CD14-positive monocyte (primary cell): ENCODE data around the gene ANKRD13D. TPM values are rescaled to one million over a fixed set of nuclear protein-coding genes. Genes with fewer than 3 reads are reported as not detected.

Source experiments
- DNase-seq, 3 donors: peaks; one replicate each; pipeline ENCODE4 v3.0.0-alpha.2; 2011 to 2022
- H2AFZ ChIP-seq: 2 replicates; pipeline ENCODE4 v1.6.0; 2012; ENCODE audit warnings: mild to moderate bottlenecking, low read depth, low read length, inconsistent platforms; ENCODE audit not compliant: insufficient read depth, poor library complexity, severe bottlenecking
- H3K27ac ChIP-seq, 2 donors: 1 replicate in 1 of 2; 2 replicates in 1 of 2; pipeline ENCODE4 v1.5.1; 2012 to 2013; ENCODE audit warnings: low read length in 2 of 2, control low read depth in 1 of 2, inconsistent platforms in 1 of 2, low read depth in 1 of 2, mild to moderate bottlenecking in 1 of 2
- H3K27me3 ChIP-seq, 2 donors: one replicate each; pipeline versions ENCODE4 v1.6.0 to v1.6.1; 2011 to 2013; ENCODE audit warnings: low read length in 2 of 2; ENCODE audit not compliant: control insufficient read depth in 2 of 2, insufficient read depth in 2 of 2
- H3K36me3 ChIP-seq, 2 donors: replicated peaks in 1 of 2; 1 replicate in 1 of 2; 2 replicates in 1 of 2; pipeline versions ENCODE4 v1.5.1 to v1.6.1; 2012 to 2013; ENCODE audit warnings: low read length in 2 of 2, control low read depth in 1 of 2, inconsistent platforms in 1 of 2, mild to moderate bottlenecking in 1 of 2; ENCODE audit not compliant: insufficient read depth in 2 of 2, control insufficient read depth in 1 of 2
- H3K4me1 ChIP-seq, 2 donors: 1 replicate in 1 of 2; 2 replicates in 1 of 2; pipeline versions ENCODE4 v1.5.1 to v1.6.1; 2012 to 2013; ENCODE audit warnings: low read length in 2 of 2, control low read depth in 1 of 2, inconsistent platforms in 1 of 2, mild to moderate bottlenecking in 1 of 2, moderate library complexity in 1 of 2; ENCODE audit not compliant: insufficient read depth in 2 of 2, control insufficient read depth in 1 of 2
- H3K4me2 ChIP-seq: replicated peaks from 2 replicates; pipeline ENCODE3; 2012; ENCODE audit warnings: low read length, moderate library complexity, mild to moderate bottlenecking; ENCODE audit not compliant: poor library complexity, severe bottlenecking; ENCODE audit errors: extremely low read depth
- H3K4me3 ChIP-seq, 3 experiments: fragments of 200-600 bp in 1 of 3; sonication (generic) in 1 of 3; replicated peaks in 1 of 3; 1 replicate in 2 of 3; 2 replicates in 1 of 3; pipeline ENCODE4 v1.5.1; 2011 to 2013; ENCODE audit warnings: low read length in 3 of 3, mild to moderate bottlenecking in 3 of 3, control low read depth in 2 of 3, low read depth in 2 of 3, inconsistent platforms in 1 of 3, moderate library complexity in 1 of 3
- H3K79me2 ChIP-seq: 2 replicates; pipeline ENCODE4 v1.6.0; 2012; ENCODE audit warnings: mild to moderate bottlenecking, control low read depth, inconsistent platforms, low read length, moderate library complexity; ENCODE audit not compliant: insufficient read depth
- H3K9ac ChIP-seq: 2 replicates; pipeline ENCODE4 v1.6.0; 2017; ENCODE audit warnings: low read length, mild to moderate bottlenecking; ENCODE audit not compliant: insufficient read depth, poor library complexity, severe bottlenecking
- H3K9me3 ChIP-seq, 2 donors: replicated peaks in 1 of 2; 1 replicate in 1 of 2; 2 replicates in 1 of 2; pipeline versions ENCODE4 v1.5.1 to v1.6.1; 2012 to 2013; ENCODE audit warnings: low read length in 2 of 2, control low read depth in 1 of 2; ENCODE audit not compliant: control insufficient read depth in 1 of 2, insufficient read depth in 1 of 2
- H4K20me1 ChIP-seq: 2 replicates; pipeline ENCODE4 v1.6.0; 2012; ENCODE audit warnings: mild to moderate bottlenecking, low read length, control low read depth, moderate library complexity; ENCODE audit not compliant: insufficient read depth
- H3K27ac Mint-ChIP-seq, 7 donors: one replicate each; pipeline ENCODE4 v1.8.0; 2020; ENCODE audit warnings: mild to moderate bottlenecking in 7 of 7, mixed read lengths in 7 of 7, moderate library complexity in 6 of 7, inconsistent platforms in 2 of 7
- H3K27me3 Mint-ChIP-seq, 3 donors: one replicate each; pipeline ENCODE4 v1.8.0; 2021 to 2022; ENCODE audit warnings: low read depth in 3 of 3, mild to moderate bottlenecking in 3 of 3, mixed read lengths in 3 of 3, moderate library complexity in 3 of 3, inconsistent platforms in 1 of 3
- H3K36me3 Mint-ChIP-seq, 2 donors: one replicate each; pipeline ENCODE4 v1.8.0; 2020; ENCODE audit warnings: mixed read lengths in 2 of 2, inconsistent platforms in 1 of 2, mild to moderate bottlenecking in 1 of 2
- H3K4me1 Mint-ChIP-seq: one replicate; pipeline ENCODE4 v1.8.0; 2020; ENCODE audit warnings: mild to moderate bottlenecking, mixed read lengths
- H3K4me3 Mint-ChIP-seq, 2 donors: one replicate each; pipeline ENCODE4 v1.8.0; 2020; ENCODE audit warnings: mild to moderate bottlenecking in 2 of 2, mixed read lengths in 2 of 2, moderate library complexity in 1 of 2
- H3K9me3 Mint-ChIP-seq, 7 donors: one replicate each; pipeline ENCODE4 v1.8.0; 2020 to 2022; ENCODE audit warnings: mixed read lengths in 7 of 7, mild to moderate bottlenecking in 6 of 7, moderate library complexity in 6 of 7, inconsistent platforms in 2 of 7
- WGBS: methylation state at CpG from one replicate; pipeline ENCODE4 v1.1.5; 2013; ENCODE audit warnings: missing lambda C conversion rate; ENCODE audit not compliant: insufficient coverage; 5-methylcytosine and 5-hydroxymethylcytosine counted together
- intact Hi-C, 2 donors: fragments of 100-400 bp; cut with micrococcal nuclease; formaldehyde crosslinking; loops; one replicate each; pipeline versions ENCODE4 v1.15.0 to v1.15.1; 2023
- polyA plus RNA-seq, 3 donors: library from polyadenylated mRNA; depleted of rRNA in 1 of 3; unstranded in 2 of 3; stranded (reverse) in 1 of 3; fragments of 300-500 nt in 2 of 3; fragments of >200 nt in 1 of 3; fragmentation: Illumina TruSeq in 2 of 3; gene quantifications; 1 replicate in 2 of 3; 2 replicates in 1 of 3; pipeline ENCODE4 v1.2.3, GENCODE V29; 2012 to 2021
- TF ChIP-seq, protein P1 (sequence below): fragments of 200-600 bp; IDR thresholded peaks from one replicate; pipeline ENCODE4 v1.8.0; 2022; ENCODE audit warnings: antibody characterized with exemption, mild to moderate bottlenecking

Gene ANKRD13D
- polyA plus RNA-seq, 3 donors, result 9.1 to 389 (median 10.3) TPM

DNA sequence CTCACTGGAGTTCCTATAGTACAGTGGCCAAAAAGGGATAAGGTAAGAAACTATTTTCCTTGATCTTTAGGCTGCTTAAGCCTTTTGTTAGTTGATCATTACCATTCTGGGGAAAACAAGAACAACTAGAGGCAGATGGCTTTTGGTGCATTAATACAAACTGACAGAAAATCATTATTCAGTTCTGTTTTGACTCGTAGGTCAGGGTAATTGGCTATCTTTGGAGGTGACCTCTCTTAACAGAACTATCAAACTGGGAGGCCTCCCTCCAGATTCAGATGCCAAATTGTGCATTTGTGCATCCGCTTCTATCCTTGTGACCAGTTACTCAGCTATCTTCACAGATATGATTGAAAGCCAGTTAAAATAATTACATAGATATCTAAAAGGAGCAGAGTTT lies 46.1 kb upstream of the ANKRD13D start:
- H3K27me3 Mint-ChIP-seq, result peaks cover 0 to 2% (median 1%) of the 10 kb centered on the region in 3 donors
- peak overlapping the region in 3 of 7 donors; percentile 71 to 82 (median 71) for H3K27ac Mint-ChIP-seq
- no peaks in the 10 kb centered on the region for H3K9me3 Mint-ChIP-seq
- Histone ChIP-seq H4K20me1 (peaks cover 95% of the 10 kb centered on the region), H3K4me2 (no peak overlapping the region), H3K79me2 (peaks cover 83% of the 10 kb centered on the region), H3K4me1 (peaks cover 30 to 35% of the 10 kb centered on the region in 2 donors), H3K4me3 (no peak overlapping the region), H3K27me3 (no peaks in the 10 kb centered on the region), H3K27ac (peak overlapping the region in 1 of 2 donors; percentile 60), H3K36me3 (peaks cover 50 to 58% of the 10 kb centered on the region in 2 donors), H2AFZ (no peak overlapping the region), H3K9me3 (no peaks in the 10 kb centered on the region), H3K9ac (no peak overlapping the region)
- no peak overlapping the region for H3K4me3 Mint-ChIP-seq
- TF ChIP-seq, protein P1, sequence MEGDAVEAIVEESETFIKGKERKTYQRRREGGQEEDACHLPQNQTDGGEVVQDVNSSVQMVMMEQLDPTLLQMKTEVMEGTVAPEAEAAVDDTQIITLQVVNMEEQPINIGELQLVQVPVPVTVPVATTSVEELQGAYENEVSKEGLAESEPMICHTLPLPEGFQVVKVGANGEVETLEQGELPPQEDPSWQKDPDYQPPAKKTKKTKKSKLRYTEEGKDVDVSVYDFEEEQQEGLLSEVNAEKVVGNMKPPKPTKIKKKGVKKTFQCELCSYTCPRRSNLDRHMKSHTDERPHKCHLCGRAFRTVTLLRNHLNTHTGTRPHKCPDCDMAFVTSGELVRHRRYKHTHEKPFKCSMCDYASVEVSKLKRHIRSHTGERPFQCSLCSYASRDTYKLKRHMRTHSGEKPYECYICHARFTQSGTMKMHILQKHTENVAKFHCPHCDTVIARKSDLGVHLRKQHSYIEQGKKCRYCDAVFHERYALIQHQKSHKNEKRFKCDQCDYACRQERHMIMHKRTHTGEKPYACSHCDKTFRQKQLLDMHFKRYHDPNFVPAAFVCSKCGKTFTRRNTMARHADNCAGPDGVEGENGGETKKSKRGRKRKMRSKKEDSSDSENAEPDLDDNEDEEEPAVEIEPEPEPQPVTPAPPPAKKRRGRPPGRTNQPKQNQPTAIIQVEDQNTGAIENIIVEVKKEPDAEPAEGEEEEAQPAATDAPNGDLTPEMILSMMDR, result no peak
- H3K36me3 Mint-ChIP-seq, result peaks cover 56 to 72% of the 10 kb centered on the region in 2 donors
- DNase-seq, result no peak
- intact Hi-C loops, result no loop called here
- 80% methylated on average over 1 of the region's 2 CpGs for WGBS
- peaks cover 44% of the 10 kb centered on the region for H3K4me1 Mint-ChIP-seq

DNA sequence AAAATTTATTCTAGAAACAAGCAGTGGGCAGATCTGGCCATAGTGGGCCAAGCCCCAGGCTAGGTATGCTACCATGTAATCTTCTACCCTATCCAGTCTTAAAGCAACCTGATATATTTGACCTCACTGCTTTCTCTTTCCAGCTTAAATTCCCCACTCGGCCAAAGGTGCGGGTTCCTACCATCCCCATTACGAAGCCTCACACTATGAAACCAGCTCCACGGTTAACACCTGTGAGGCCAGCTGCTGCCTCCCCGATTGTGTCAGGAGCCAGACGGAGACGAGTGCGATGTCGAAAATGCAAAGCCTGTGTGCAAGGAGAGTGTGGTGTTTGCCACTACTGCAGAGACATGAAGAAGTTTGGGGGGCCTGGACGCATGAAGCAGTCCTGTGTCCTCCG lies 44.1 kb upstream of the ANKRD13D start:
- no peak overlapping the region for H3K27ac ChIP-seq
- H3K27ac Mint-ChIP-seq, result peak overlapping the region in 3 of 7 donors; percentile 6 to 31 (median 10)
- intact Hi-C loops, result no loop called here

More for the DNA sequence above, 44.1 kb upstream of the ANKRD13D start:
- no peak for DNase-seq
- Histone ChIP-seq H3K9me3 (no peaks in the 10 kb centered on the region), H3K27me3 (no peaks in the 10 kb centered on the region), H3K4me1 (peaks cover 16 to 18% of the 10 kb centered on the region in 2 donors), H4K20me1 (peaks cover 97% of the 10 kb centered on the region), H3K4me2 (no peak overlapping the region), H3K4me3 (no peak overlapping the region), H3K79me2 (peaks cover 76% of the 10 kb centered on the region), H3K9ac (no peak overlapping the region), H3K36me3 (peaks cover 70 to 78% of the 10 kb centered on the region in 2 donors), H2AFZ (no peak overlapping the region)
- no peaks in the 10 kb centered on the region for H3K9me3 Mint-ChIP-seq
- TF ChIP-seq, protein P1, result no peak
- peaks cover 26% of the 10 kb centered on the region for H3K4me1 Mint-ChIP-seq
- H3K27me3 Mint-ChIP-seq, result peaks cover 0 to 2% (median 1%) of the 10 kb centered on the region in 3 donors
- H3K4me3 Mint-ChIP-seq, result no peak overlapping the region
- H3K36me3 Mint-ChIP-seq, result peaks cover 76 to 89% of the 10 kb centered on the region in 2 donors
- WGBS, result 97% methylated on average over 7 of the region's 11 CpGs
